Stimulated activated CD4-positive, alpha-beta T cell treated with anti-CD3 and anti-CD28 coated beads, Interleukin-12 subunit alpha, Interleukin-12 subunit beta, amount 100 ng/mL, for 48 hours (primary cell): ENCODE measurements around the gene TMC8.
"Not testable (repeated sequence)": the region's sequence is repeated elsewhere in the genome, so short reads cannot be mapped to it uniquely, and the experiment has no call there.

Experiments
- DNase-seq, 3 donors: peaks; one replicate each; pipeline ENCODE4 v3.0.0-alpha.2; 2020; ENCODE audit warnings: low read depth in 2 of 3, low spot score in 1 of 3

Gene TMC8

GRCh38 chr17:78154903-78155811 is 24.6 kb downstream of the TMC8 start:
- no peak for DNase-seq

DNA sequence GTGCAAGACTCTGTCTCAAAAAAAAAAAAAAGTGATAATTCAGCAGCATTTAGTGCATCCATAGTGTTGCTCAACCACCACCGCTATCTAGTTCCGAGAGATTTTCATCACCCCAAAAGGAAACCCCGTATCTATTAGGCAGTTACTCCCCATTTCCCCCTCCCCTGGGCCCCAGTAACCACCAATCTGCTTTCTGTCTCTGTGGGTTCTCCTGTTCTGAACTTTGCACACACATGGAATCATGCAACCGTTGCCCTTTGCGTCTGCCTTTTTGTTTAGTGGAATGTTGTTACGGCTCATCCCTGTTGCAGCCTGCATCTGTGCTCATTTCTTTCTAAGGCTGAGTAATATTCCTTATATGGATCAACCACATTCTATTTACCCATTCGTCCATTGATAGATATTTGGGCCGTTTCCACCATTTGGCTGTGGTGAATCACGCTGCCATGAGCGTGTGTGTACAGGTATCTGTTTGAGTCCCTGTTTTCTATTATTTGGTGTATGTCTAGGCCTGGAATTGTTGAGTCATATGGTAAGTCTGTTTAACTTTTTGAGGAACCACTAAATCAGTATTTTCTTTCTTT is 29.1 kb downstream of the TMC8 start:
- DNase-seq: no peak

DNA sequence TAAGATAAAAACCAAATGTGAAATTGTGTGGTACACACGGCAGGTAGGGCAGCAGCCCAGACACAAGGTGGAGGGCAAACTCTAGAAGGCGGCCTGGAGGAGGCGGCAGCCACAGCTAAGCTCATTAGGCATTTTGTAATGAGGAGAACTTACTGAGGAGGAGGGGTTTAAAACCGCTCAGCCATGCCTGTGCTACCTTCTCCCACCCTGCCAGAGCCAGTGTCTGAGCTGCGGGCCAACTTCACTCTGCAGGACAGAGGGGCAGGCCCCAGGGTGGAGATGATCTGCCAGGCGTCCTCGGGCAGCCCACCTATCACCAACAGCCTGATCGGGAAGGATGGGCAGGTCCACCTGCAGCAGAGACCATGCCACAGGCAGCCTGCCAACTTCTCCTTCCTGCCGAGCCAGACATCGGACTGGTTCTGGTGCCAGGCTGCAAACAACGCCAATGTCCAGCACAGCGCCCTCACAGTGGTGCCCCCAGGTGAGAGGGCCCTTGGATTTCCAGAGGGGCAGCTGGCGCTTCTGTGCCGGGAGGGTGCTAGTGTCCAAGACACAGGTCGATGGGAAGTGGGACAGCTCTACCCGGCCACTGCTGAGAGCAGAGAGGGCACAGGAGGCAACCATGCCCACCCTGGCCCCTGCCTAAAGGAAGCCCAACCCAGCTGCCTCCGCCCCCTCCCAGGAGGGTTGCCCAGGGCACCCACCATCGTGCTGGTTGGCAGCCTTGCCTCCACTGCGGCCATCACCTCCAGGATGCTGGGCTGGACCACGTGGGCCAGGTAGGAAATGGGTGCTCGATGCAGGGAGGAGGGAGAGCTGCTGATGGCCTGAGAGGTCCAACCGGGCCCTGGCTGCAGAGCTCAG is 33.5 kb downstream of the TMC8 start:
- DNase-seq: no peak

- DNase-seq: no peak
Measured at GRCh38 chr17:78164748-78165607, 34.4 kb downstream of the TMC8 start.

GRCh38 chr17:78166416-78166815 is 35.8 kb downstream of the TMC8 start:
- no peak for DNase-seq

- peak; percentile 72 to 87 (median 77) for DNase-seq
Measured at GRCh38 chr17:78168242-78168902, 37.8 kb downstream of the TMC8 start, which contains the start of gene SYNGR2. Gene SYNGR2 (plus strand): TSS chr17:78168581. CDS start chr17:78168617, 36 bp downstream.

GRCh38 chr17:78168903-78169793 is 38.6 kb downstream of the TMC8 start:
- DNase-seq: peak in 1 of 3 donors; percentile 60

- DNase-seq: no peak
Measured at GRCh38 chr17:78170692-78171590, 40.4 kb downstream of the TMC8 start.

DNA sequence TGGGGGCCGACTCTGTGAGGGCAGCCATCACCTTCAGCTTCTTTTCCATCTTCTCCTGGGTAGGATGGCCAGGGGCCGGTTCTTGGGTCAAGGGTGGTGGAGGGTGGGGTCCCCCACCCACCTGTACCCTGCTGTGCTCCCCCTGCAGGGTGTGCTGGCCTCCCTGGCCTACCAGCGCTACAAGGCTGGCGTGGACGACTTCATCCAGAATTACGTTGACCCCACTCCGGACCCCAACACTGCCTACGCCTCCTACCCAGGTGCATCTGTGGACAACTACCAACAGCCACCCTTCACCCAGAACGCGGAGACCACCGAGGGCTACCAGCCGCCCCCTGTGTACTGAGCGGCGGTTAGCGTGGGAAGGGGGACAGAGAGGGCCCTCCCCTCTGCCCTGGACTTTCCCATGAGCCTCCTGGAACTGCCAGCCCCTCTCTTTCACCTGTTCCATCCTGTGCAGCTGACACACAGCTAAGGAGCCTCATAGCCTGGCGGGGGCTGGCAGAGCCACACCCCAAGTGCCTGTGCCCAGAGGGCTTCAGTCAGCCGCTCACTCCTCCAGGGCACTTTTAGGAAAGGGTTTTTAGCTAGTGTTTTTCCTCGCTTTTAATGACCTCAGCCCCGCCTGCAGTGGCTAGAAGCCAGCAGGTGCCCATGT is 41.1 kb downstream of the TMC8 start:
- DNase-seq: not testable (repeated sequence)

DNA sequence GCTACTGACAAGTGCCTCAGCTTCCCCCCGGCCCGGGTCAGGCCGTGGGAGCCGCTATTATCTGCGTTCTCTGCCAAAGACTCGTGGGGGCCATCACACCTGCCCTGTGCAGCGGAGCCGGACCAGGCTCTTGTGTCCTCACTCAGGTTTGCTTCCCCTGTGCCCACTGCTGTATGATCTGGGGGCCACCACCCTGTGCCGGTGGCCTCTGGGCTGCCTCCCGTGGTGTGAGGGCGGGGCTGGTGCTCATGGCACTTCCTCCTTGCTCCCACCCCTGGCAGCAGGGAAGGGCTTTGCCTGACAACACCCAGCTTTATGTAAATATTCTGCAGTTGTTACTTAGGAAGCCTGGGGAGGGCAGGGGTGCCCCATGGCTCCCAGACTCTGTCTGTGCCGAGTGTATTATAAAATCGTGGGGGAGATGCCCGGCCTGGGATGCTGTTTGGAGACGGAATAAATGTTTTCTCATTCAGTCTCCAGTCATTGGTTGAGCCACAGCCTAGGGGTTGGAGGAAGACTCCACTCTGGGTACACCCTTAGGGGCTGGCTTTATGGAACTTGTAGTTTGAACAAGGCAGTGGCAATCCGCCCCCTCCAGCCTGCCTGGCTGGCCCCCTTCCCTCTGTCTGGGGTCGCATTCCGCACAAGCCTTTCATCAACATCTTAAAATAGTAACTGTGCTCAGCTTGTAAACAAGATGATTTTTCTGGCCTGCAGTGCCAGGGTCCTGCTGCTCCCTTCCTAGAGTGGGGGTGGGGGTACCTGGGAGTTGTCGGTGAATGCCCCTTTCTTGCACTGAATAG is 41.9 kb downstream of the TMC8 start:
- DNase-seq: no peak

DNA sequence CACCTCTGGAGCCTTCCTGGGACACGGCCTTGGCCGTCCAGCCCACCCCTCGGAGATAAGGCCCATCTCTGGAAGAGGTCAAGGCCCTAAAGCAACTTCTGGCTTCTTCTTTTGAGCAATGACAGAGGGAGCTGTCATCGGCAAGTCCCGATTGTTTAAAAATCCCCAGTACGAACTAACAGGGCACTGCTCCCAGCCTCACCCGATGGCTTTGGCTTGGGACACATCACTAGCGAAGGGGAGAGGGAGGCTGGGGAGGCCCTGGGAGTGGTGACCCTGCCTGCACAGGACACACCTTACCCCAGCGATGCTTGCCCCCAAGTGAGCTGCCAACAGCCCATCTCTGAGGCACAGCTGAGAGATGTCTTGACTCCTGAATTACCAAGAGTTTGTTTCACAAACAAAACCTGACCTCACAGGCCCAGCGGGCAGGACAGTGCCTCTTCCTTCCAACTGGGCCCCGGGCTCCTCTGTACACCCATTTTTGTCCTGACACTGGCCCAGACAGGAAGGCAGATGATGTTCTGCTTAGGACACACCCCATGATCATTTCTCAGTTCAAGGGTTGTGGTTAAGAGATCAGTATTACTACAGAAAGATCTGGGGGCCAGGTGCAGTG is 42.6 kb downstream of the TMC8 start:
- DNase-seq: no peak

DNA sequence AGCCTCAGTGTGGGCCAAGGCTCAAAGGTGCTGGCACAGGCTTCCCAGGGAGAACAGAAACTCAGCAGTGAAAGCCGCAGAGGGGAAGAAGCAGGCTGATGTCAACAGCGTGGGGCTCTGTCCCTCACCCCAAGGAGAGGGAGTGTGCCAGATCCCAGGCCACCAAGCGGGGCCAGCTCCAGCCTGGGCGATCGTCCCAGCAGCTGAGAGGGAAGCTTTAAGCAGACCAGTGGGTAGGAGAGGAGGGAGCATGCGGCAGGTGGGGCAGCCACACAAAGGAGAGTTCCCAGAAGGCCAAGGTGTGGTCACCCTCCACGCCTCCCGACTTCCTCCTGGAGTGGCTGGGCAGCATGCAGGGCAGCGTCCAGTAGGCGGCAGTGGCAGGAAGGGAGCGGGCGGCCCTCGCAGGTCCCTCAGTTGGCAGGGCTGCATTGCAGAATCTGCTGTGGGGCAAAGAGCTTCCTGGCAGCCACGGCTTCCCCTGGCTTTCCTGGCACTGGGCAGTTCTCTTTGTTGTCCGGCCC is 43.8 kb downstream of the TMC8 start:
- DNase-seq: no peak

GRCh38 chr17:78174870-78175642 is 44.5 kb downstream of the TMC8 start:
- DNase-seq: no peak

- DNase-seq: no peak
Measured at GRCh38 chr17:78175643-78175981, 45.0 kb downstream of the TMC8 start.

GRCh38 chr17:78176548-78177025 is 46.0 kb downstream of the TMC8 start:
- peak; percentile 51 to 73 (median 62) for DNase-seq
